ENCODE results near the gene BAIAP3.
A peak's percentile ranks its signal among the peaks of the same experiment; 100 is the strongest.

The BAIAP3 gene

DNA sequence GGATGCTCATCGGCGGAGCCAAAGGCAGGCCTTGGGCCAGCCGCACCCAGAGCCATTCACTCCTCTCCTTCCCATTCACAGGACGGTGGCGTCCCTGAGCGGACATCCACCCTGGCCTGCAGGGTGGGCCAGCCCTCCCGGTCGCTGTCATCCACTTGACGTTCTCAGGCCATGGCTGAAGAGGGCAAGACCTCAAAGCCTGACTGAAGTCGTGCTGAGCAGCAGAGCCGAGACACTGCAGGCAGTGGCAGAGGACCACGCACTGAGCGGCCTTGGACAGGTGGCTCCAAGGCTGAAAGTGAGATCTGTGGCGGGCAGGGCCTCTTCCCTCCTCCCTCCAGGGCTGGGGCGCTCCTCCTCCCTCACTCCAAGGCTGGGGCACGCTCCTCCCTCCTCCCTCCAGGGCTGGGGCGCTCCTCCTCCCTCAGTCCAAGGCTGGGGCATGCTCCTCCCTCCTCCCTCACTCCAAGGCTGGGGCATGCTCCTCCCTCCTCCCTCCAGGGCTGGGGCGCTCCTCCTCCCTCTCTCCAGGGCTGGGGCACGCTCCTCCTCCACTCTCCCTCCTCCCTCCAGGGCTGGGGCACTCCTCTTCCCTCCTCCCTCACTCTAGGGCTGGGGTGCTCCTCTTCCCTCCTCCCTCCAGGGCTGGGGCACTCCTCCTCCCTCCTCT, 42.4 kb downstream of the BAIAP3 start:
- WGBS, result 92% methylated on average over 19 of the region's 19 CpGs
- no peak overlapping the region for H3K4me3 ChIP-seq (ENCODE audit: low read length)

DNA sequence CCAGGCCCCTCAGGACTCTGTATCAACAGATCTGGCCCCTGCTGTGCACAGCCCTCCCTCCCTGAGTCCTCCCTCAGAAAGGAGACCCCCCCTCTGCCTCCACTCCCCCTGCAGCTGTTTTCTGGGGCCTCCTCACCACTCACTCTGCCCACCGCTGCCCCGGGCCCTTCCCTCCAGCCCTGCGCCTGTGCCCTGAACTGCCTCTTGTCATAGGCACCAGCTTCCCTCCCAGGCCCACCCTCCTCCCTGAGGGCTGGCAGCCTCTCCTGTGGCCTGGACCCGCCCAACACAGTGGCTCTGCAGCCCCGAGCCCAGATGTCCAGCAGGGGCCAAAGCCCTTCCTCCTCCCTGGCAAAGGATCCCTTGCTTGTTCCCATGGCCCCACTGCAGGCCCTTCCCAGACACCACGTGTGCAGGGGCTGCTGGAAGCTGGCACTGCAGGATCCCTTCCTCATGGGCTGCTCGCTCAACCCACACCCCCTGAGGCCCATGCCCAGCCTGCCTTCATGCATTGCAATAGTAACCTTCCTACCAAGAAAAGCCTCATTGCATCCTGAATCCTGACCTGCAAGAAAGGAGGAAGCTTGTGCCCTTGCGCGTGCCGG, 44.1 kb downstream of the BAIAP3 start:
- no peaks in the 10 kb centered on the region for H3K9me3 ChIP-seq (ENCODE audit: insufficient read depth, low read depth, low read length)
- 85% methylated on average over 10 of the region's 10 CpGs for WGBS
- no peaks in the 10 kb centered on the region for H3K27me3 ChIP-seq (ENCODE audit: insufficient read depth, low read length)
- 0 out of 2 replicates have a peak, but pooled peaks cover 9% of the 10 kb centered on the region for H3K36me3 ChIP-seq (ENCODE audit: insufficient read depth, low read length)
- H3K4me3 ChIP-seq (ENCODE audit: low read length), result peak overlapping the region; percentile 79; the same call in 1 of the 2 replicates
- H3K27ac ChIP-seq (ENCODE audit: low read depth, low read length), result no peak overlapping the region
- H3K4me1 ChIP-seq (ENCODE audit: insufficient read depth, low read length), result 0 out of 2 replicates have a peak, but pooled peaks cover 4% of the 10 kb centered on the region
- H3K9ac ChIP-seq (ENCODE audit: low read depth, low read length), result no peak overlapping the region

More for the DNA sequence above, 42.4 kb downstream of the BAIAP3 start:
- Histone ChIP-seq H3K36me3 (ENCODE audit: insufficient read depth, low read length) (0 out of 2 replicates have a peak, but pooled peaks cover 3% of the 10 kb centered on the region), H3K9me3 (ENCODE audit: insufficient read depth, low read depth, low read length) (no peaks in the 10 kb centered on the region), H3K27ac (ENCODE audit: low read depth, low read length) (no peak overlapping the region), H3K27me3 (ENCODE audit: insufficient read depth, low read length) (no peaks in the 10 kb centered on the region), H3K4me1 (ENCODE audit: insufficient read depth, low read length) (0 out of 2 replicates have a peak, but pooled peaks cover 4% of the 10 kb centered on the region), H3K9ac (ENCODE audit: low read depth, low read length) (no peak overlapping the region)

DNA sequence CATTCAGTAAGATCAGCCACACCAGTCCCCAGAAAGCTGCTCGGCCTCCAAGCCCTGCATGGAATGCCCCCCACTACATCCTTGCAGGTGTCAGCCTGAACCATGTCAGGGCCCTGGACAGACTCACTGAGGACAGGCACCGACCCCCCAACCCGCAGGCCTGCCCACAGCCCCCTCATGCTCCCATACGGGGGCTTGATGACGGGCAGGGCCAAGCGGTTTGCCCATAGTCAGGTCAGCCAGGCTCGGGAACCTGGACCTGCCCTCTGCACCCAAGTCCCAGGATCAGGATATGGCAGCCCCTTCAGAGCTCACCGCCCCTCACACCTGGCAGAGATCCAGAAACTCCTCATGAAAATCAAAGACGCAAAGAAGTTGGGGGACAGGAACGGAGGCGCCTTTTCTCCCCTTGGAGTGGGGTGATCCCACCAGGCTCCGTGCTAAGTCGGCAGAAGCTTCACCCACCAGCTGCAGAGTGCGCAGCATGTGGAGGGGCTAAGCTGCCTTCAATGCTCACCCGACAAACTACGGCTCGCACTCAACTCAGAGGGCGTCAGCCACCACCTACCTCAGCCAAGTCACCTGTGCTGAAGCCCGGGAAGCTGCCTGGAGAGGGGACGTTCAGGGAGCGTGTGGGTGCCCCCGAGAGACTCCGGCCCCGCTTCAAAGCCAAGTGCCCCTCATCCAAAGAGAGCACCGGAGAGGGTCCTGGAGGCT, 44.8 kb downstream of the BAIAP3 start:
- Histone ChIP-seq H3K27ac (ENCODE audit: low read depth, low read length) (no peak overlapping the region), H3K9me3 (ENCODE audit: insufficient read depth, low read depth, low read length) (no peaks in the 10 kb centered on the region), H3K4me3 (ENCODE audit: low read length) (peak overlapping the region; percentile 79), H3K36me3 (ENCODE audit: insufficient read depth, low read length) (0 out of 2 replicates have a peak, but pooled peaks cover 9% of the 10 kb centered on the region), H3K4me1 (ENCODE audit: insufficient read depth, low read length) (0 out of 2 replicates have a peak, but pooled peaks cover 4% of the 10 kb centered on the region), H3K9ac (ENCODE audit: low read depth, low read length) (peak overlapping the region; percentile 98), H3K27me3 (ENCODE audit: insufficient read depth, low read length) (no peaks in the 10 kb centered on the region)
- WGBS, result 57% methylated on average over 25 of the region's 25 CpGs

DNA sequence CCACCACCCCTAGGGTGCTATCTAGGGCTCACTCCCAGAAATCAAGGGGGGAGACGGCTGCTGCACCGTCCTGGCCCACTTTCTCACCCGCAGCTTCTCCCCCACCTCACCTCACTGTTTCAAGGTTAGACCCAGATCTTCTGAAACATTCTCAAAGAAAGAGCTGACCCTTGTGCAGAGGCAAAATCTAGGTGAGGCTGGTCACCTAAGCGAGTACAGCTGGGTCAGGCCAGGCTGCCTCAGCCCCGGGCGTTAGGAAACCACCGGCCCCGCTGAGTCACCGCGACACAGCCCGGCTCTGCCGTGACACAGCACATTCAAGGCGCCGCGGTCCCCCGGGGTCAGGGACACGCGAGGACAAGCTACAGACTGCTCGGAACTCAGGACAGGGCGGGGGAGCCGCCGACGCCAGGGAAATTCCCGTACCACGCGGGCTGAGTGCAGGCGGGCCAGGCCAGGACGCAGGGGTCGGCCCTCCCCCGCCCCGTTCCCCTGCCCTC, 45.4 kb downstream of the BAIAP3 start:
- peak overlapping the region; percentile 79 for H3K4me3 ChIP-seq (ENCODE audit: low read length)
- peak overlapping the region; percentile 86 for H3K27ac ChIP-seq (ENCODE audit: low read depth, low read length)
- 2% methylated on average over 31 of the region's 31 CpGs for WGBS
- 0 out of 2 replicates have a peak, but pooled peaks cover 4% of the 10 kb centered on the region for H3K4me1 ChIP-seq (ENCODE audit: insufficient read depth, low read length)
- H3K27me3 ChIP-seq (ENCODE audit: insufficient read depth, low read length), result no peaks in the 10 kb centered on the region
- H3K9ac ChIP-seq (ENCODE audit: low read depth, low read length), result peak overlapping the region; percentile 98
- no peaks in the 10 kb centered on the region for H3K9me3 ChIP-seq (ENCODE audit: insufficient read depth, low read depth, low read length)
- H3K36me3 ChIP-seq (ENCODE audit: insufficient read depth, low read length), result 0 out of 2 replicates have a peak, but pooled peaks cover 9% of the 10 kb centered on the region

DNA sequence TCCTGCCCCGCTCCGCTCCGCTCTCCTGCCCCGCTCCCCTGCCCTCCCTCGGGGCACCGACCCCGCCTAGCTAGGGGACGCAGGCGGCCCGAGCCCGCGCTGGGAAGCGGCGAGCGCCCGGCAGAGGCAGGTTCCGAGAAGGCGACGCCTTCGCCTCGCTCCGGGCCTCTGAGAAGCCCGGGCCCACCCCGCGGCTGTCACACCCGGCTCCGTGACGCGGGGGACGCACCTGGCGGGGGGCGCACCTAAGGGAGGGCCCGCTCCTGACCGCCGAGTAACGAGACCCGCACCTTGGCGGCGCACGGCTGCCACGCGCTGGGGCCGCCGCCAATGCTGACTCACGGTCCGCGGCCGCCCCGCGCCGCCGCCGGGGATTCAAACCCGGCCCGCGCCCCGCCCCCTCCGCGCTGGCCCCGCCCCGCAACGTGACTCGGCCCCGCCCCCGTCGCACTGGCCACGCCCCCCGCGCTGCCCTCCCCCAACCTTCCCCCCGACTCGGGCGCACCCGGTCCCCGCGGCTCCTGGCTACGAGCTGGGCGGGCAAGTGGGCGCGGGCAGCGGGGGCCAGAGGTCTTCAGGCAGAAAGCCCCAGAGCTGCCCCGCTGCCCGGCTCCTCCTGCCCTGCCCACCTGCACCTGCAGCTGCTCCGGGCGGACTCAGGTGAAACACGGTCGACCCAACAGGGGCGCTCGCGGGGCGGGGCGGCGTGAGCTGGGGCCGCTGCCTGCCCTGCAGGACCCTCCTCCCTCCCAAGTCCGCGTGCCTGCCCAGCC, 46.0 kb downstream of the BAIAP3 start:
- Histone ChIP-seq H3K36me3 (ENCODE audit: insufficient read depth, low read length) (0 out of 2 replicates have a peak, but pooled peaks cover 9% of the 10 kb centered on the region), H3K4me1 (ENCODE audit: insufficient read depth, low read length) (0 out of 2 replicates have a peak, but pooled peaks cover 4% of the 10 kb centered on the region), H3K27ac (ENCODE audit: low read depth, low read length) (peak overlapping the region; percentile 86), H3K4me3 (ENCODE audit: low read length) (peak overlapping the region; percentile 79), H3K9me3 (ENCODE audit: insufficient read depth, low read depth, low read length) (no peaks in the 10 kb centered on the region), H3K9ac (ENCODE audit: low read depth, low read length) (peak overlapping the region; percentile 98), H3K27me3 (ENCODE audit: insufficient read depth, low read length) (no peaks in the 10 kb centered on the region)
- under 1% methylated on average over 87 of the region's 95 CpGs for WGBS

DNA sequence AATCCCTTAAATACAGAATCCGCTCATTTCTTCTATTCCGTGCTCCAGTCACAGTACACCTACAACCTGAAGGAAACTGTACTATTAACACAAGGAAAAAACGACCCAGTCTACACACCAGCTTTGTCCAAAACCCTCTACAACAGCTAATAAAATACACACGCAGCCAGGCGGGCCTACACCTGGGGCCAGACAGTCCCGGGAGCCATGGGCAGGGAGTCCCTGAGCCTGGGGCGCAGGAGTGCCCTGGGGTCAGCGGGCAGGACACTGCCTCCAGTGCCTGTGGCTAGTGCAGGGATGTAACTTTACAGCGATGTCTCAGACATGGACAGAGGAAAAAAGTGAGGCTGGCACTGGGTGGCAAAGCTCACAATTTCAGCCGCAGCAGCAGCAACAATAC, 46.8 kb downstream of the BAIAP3 start:
- 69% methylated on average over 10 of the region's 10 CpGs for WGBS
- peak overlapping the region; percentile 79 for H3K4me3 ChIP-seq (ENCODE audit: low read length)
- H3K27ac ChIP-seq (ENCODE audit: low read depth, low read length), result no peak overlapping the region
- 0 out of 2 replicates have a peak, but pooled peaks cover 4% of the 10 kb centered on the region for H3K4me1 ChIP-seq (ENCODE audit: insufficient read depth, low read length)
- peak overlapping the region; percentile 69 for H3K9ac ChIP-seq (ENCODE audit: low read depth, low read length)
- H3K27me3 ChIP-seq (ENCODE audit: insufficient read depth, low read length), result no peaks in the 10 kb centered on the region
- H3K9me3 ChIP-seq (ENCODE audit: insufficient read depth, low read depth, low read length), result no peaks in the 10 kb centered on the region
- 0 out of 2 replicates have a peak, but pooled peaks cover 6% of the 10 kb centered on the region for H3K36me3 ChIP-seq (ENCODE audit: insufficient read depth, low read length)

DNA sequence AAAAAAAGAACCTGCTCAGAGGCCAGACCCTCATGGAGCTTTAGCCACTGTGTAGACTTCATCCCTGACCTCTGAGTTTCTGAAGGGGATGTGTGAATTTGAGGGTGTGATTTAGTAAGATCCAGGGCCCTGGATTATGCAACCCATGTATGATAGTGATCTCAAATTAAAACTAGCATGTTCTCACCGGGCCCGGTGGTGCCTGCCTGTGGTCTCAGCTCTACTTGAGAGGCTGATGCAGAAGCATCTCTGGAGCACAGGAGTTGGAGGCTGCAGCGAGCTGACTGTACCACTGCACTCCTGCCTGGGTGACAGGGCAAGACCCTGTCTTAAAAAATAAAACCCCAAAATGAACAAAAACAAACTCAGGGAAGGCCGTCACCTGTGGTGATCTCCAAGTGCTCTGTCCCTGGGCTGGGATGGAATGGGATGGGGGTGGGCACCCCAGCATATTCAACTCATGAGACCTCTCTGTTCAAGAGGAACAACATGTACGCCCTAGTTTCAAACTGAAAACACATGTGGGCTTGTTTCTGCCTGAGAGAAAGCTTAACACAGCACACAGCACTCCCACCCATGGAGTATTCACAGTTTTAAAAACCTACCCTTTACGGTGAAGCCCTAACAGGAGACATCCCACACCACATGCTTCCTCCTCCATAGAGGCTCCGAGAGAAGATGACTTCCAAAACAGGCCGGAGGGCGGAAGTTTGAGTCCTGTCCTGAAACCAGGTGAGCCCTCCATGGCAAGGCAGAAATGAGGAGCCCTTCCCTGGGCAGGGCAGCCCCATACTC, 48.4 kb downstream of the BAIAP3 start:
- no peak overlapping the region for H3K27ac ChIP-seq (ENCODE audit: low read depth, low read length)
- H3K27me3 ChIP-seq (ENCODE audit: insufficient read depth, low read length), result no peaks in the 10 kb centered on the region
- WGBS, result 95% methylated on average over 9 of the region's 9 CpGs

DNA sequence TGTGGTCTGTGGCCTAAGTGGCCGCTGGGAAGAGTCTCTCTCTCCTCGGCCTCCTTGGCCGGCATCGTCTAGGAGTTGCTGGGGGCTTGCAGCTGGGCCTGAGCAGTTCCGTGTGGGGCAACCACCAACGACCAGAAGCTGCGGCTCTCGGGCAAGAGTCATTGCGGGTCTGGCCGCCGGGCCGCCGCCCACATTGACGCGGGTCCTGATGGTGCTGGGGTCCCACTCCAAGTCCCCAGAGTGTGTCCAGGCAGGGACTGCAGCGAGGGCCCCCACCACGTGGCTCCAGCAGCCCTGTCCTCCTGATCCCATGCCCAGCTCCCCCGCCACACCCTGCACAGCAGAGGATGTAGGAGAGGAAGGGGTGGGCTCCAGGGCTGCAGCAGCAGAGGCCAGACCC, 50.1 kb downstream of the BAIAP3 start:
- Histone ChIP-seq H3K4me1 (ENCODE audit: insufficient read depth, low read length) (0 out of 2 replicates have a peak, but pooled peaks cover 4% of the 10 kb centered on the region), H3K27ac (ENCODE audit: low read depth, low read length) (no peak overlapping the region), H3K36me3 (ENCODE audit: insufficient read depth, low read length) (0 out of 2 replicates have a peak, but pooled peaks cover 6% of the 10 kb centered on the region), H3K9me3 (ENCODE audit: insufficient read depth, low read depth, low read length) (no peaks in the 10 kb centered on the region), H3K4me3 (ENCODE audit: low read length) (no peak overlapping the region), H3K27me3 (ENCODE audit: insufficient read depth, low read length) (no peaks in the 10 kb centered on the region), H3K9ac (ENCODE audit: low read depth, low read length) (no peak overlapping the region)
- WGBS, result 95% methylated on average over 17 of the region's 18 CpGs

More for the DNA sequence above, 48.4 kb downstream of the BAIAP3 start:
- Histone ChIP-seq H3K4me1 (ENCODE audit: insufficient read depth, low read length) (0 out of 2 replicates have a peak, but pooled peaks cover 4% of the 10 kb centered on the region), H3K36me3 (ENCODE audit: insufficient read depth, low read length) (0 out of 2 replicates have a peak, but pooled peaks cover 6% of the 10 kb centered on the region), H3K9me3 (ENCODE audit: insufficient read depth, low read depth, low read length) (no peaks in the 10 kb centered on the region), H3K9ac (ENCODE audit: low read depth, low read length) (no peak overlapping the region), H3K4me3 (ENCODE audit: low read length) (no peak overlapping the region)

DNA sequence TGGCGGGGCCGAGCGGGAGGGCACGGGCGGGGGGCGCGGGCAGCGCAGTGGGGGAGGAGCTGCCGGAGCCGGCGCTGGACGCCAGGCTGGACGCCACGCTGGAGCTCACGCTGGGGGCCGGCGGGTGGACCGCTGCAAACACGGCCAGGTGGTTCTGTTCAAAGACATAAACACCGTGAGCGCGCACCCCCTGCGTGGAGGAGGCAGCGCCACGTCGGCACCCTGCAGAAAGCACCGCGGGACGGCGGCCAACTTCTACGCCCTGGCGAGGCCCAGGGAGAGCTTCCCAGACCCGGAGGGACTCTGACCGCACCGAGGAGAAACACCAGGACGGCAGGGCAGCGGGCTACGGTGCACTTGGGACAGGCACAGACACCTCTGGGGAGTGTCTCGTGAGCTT, 51.8 kb downstream of the BAIAP3 start:
- WGBS, result 95% methylated on average over 39 of the region's 39 CpGs
- H3K36me3 ChIP-seq (ENCODE audit: insufficient read depth, low read length), result peaks cover 12% of the 10 kb centered on the region; the same call in 1 of the 2 replicates
- 0 out of 2 replicates have a peak, but pooled peaks cover under 1% of the 10 kb centered on the region for H3K4me1 ChIP-seq (ENCODE audit: insufficient read depth, low read length)
- H3K27ac ChIP-seq (ENCODE audit: low read depth, low read length), result no peak overlapping the region
- H3K27me3 ChIP-seq (ENCODE audit: insufficient read depth, low read length), result no peaks in the 10 kb centered on the region
- H3K9me3 ChIP-seq (ENCODE audit: insufficient read depth, low read depth, low read length), result no peaks in the 10 kb centered on the region
- H3K4me3 ChIP-seq (ENCODE audit: low read length), result no peak overlapping the region
- H3K9ac ChIP-seq (ENCODE audit: low read depth, low read length), result no peak overlapping the region

DNA sequence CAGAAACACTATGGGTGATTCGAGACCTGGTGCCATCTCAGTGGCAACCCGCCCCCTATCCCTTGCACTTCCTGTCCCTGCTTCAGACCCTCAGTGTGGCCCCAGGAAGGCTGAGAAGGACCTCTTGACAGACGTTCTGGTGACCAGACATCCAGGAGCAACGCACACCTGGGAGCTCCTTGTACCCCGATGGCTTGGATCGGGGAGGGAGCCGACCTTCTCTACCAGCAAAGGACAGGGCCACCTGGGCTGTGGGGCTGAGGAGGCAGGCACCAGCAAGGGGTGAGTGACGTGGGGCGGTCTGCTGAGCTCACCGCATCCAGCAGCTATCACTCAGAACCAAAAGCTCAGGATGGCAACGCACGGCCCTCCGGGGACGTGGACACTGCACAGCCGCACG, 53.9 kb downstream of the BAIAP3 start:
- H3K27ac ChIP-seq (ENCODE audit: low read depth, low read length), result no peak overlapping the region
- peaks cover 9% of the 10 kb centered on the region; the same call in 1 of the 2 replicates for H3K36me3 ChIP-seq (ENCODE audit: insufficient read depth, low read length)
- H3K9ac ChIP-seq (ENCODE audit: low read depth, low read length), result no peak overlapping the region
- 93% methylated on average over 16 of the region's 16 CpGs for WGBS
- no peaks in the 10 kb centered on the region for H3K4me1 ChIP-seq (ENCODE audit: insufficient read depth, low read length)
- no peaks in the 10 kb centered on the region for H3K27me3 ChIP-seq (ENCODE audit: insufficient read depth, low read length)
- H3K9me3 ChIP-seq (ENCODE audit: insufficient read depth, low read depth, low read length), result no peaks in the 10 kb centered on the region
- H3K4me3 ChIP-seq (ENCODE audit: low read length), result no peak overlapping the region
